HFF-Myc (cell line): ENCODE measurements around the gene SPSB1.

Experiments
- DNase-seq: peaks from one replicate; pipeline ENCODE4 v3.0.0-alpha.2; 2011; ENCODE audit warnings: low read depth; ENCODE audit errors: extremely low read depth
- H3K4me3 ChIP-seq: replicated peaks from 2 replicates; pipeline ENCODE4 v1.5.1; 2011; ENCODE audit warnings: low read depth, mild to moderate bottlenecking, control low read depth, low read length
- TF ChIP-seq, protein P1 (sequence below): IDR thresholded peaks from 2 replicates; pipeline ENCODE4 v1.5.1; 2012; ENCODE audit warnings: mild to moderate bottlenecking, low read depth, low read length, control low read depth; ENCODE audit errors: missing control alignments

SPSB1 gene

GRCh38 chr1:9371391-9371935, 78.8 kb downstream of the SPSB1 start:
- peak; percentile 55 for DNase-seq
- no peak overlapping the region for H3K4me3 ChIP-seq
- TF ChIP-seq, protein P1, sequence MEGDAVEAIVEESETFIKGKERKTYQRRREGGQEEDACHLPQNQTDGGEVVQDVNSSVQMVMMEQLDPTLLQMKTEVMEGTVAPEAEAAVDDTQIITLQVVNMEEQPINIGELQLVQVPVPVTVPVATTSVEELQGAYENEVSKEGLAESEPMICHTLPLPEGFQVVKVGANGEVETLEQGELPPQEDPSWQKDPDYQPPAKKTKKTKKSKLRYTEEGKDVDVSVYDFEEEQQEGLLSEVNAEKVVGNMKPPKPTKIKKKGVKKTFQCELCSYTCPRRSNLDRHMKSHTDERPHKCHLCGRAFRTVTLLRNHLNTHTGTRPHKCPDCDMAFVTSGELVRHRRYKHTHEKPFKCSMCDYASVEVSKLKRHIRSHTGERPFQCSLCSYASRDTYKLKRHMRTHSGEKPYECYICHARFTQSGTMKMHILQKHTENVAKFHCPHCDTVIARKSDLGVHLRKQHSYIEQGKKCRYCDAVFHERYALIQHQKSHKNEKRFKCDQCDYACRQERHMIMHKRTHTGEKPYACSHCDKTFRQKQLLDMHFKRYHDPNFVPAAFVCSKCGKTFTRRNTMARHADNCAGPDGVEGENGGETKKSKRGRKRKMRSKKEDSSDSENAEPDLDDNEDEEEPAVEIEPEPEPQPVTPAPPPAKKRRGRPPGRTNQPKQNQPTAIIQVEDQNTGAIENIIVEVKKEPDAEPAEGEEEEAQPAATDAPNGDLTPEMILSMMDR: no peak

DNA sequence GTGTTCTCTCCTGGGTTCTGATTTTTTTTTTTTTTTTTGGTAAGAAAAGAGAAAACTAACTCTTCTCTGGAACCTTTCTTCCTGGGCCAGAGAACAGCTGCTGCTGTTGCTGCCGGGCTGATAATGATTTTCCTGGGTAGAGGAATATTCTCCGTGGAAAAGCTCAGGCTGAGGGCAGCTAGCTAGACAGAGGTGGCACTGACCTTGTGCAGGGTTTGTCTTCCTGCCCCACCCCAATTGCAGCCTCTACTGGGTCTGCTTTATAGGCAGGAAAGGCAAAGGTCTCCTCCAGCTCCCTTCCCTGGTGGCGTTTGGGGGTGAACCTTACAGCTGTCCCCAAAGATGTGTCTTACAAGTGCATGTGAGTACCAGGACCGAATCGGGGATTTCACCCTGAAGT, 79.3 kb downstream of the SPSB1 start:
- no peak for DNase-seq
- TF ChIP-seq, protein P1: no peak

DNA sequence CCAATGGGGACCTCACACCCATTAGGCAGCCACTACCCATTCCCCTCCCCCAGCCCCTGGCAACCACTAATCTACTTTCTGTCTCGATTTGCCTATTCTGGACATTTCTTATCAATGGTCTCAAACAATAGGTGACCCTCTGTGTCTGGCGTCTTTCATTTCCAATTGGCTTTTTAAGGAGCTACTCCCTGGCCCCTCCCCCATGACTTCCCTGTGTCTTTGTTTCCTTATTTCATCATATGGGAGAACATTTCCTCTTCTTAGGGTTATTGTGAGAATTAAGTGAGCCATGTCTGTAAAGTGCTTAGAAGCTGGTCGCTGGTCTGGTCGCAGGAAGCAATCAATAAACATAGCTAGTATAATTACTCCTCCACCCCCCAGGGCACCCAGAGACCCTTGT, 80.9 kb downstream of the SPSB1 start:
- H3K4me3 ChIP-seq: no peak overlapping the region
- DNase-seq: no peak

More for the DNA sequence above, 79.3 kb downstream of the SPSB1 start:
- H3K4me3 ChIP-seq: no peak overlapping the region

DNA sequence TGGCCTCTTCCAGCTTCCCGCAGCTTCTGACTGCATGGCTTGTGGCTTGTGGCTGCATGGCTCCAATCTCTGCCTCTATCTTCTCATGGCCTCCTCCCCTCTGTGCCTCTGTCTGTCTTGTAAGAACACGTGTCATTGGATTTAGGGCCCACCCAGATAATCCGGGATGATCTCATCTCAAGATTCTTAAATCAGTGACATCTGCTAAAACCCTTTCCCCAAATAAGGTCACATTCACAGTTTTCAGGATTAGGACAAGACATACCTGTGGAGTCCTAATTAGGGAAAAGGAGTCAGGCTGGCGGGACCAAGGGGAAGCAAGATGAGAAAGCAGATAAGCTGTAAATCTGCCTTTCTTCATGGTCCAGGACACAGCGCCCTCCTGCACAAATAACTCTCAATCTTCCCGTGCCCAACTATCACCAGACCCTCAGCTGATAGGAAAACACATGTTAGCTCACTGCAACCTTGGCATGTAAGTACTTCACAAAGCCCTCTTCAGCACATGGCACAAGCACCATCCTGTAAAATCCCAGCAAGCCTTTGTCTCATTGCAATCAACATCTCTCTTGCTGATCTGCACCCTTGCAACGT, 82.2 kb downstream of the SPSB1 start:
- TF ChIP-seq, protein P1: no peak
- DNase-seq: no peak
- H3K4me3 ChIP-seq: no peak overlapping the region

More for the DNA sequence above, 80.9 kb downstream of the SPSB1 start:
- TF ChIP-seq, protein P1: no peak

DNA sequence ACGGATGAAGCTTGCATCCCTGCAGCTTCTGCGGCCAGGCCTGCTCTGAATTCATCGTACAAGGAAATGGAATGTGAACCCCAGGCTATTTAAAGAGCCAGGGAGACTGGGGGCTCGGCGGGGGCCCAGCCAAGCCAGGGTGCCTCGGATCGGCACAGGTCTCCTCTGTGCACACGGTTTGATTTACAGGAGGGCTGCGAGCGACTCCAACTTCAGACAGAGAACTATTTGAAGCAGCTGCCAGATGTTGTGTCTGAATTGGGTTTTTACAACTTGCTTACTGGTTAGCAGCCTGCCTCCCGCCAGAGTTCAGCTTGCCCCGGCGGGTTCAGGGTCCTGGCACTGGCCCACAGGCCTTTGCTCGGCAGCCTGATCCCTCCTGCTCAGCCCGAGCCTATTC, 83.2 kb downstream of the SPSB1 start:
- no peak for DNase-seq
- no peak overlapping the region for H3K4me3 ChIP-seq
- TF ChIP-seq, protein P1: no peak

- H3K4me3 ChIP-seq: no peak overlapping the region
- no peak for DNase-seq
- TF ChIP-seq, protein P1: no peak
Measured at GRCh38 chr1:9376430-9376829, 83.7 kb downstream of the SPSB1 start.
